H1 (cell line): ENCODE measurements around the gene PCNX4. TPM values are rescaled to one million over a fixed set of nuclear protein-coding genes. Genes with fewer than 3 reads are reported as not detected.

Experiments used
- CTCF ChIA-PET: fragments of 300-600 bp; sonication (Branson Sonifier 250); formaldehyde crosslinking; loops from one replicate; lab custom pipeline; 2021; ENCODE audit not compliant: partially characterized antibody; lab: Charles Lee
- POLR2A ChIA-PET: fragments of 300-600 bp; sonication (Branson Sonifier 250); formaldehyde crosslinking; loops from one replicate; lab custom pipeline; 2021; ENCODE audit warnings: inconsistent platforms; ENCODE audit not compliant: partially characterized antibody; lab: Charles Lee
- DNase-seq, 2 experiments: peaks; one replicate each; pipeline versions ENCODE4 v3.0.0 to v3.0.0-alpha.2; 2010 to 2022; ENCODE audit warnings: low spot score in 2 of 2, low read depth in 1 of 2, mixed read lengths in 1 of 2
- FAIRE-seq: peaks from 2 replicates; lab custom pipeline; 2011; peaks lifted over from hg19 to GRCh38; lab: Jason Lieb, UNC
- H2AFZ ChIP-seq: 2 replicates; pipeline ENCODE4 v1.8.1; 2012; ENCODE audit warnings: low read length, inconsistent platforms
- H2AK5ac ChIP-seq: 2 replicates; pipeline ENCODE4 v1.6.1; 2013; ENCODE audit warnings: low read depth, low read length
- H2BK120ac ChIP-seq: replicated peaks from 2 replicates; pipeline ENCODE3; 2013; ENCODE audit warnings: low read depth, low read length, inconsistent platforms
- H2BK12ac ChIP-seq: 2 replicates; pipeline ENCODE4 v1.6.1; 2013; ENCODE audit warnings: low read depth, low read length
- H2BK15ac ChIP-seq: 2 replicates; pipeline ENCODE4 v1.6.1; 2013; ENCODE audit warnings: low read length
- H2BK20ac ChIP-seq: 2 replicates; pipeline ENCODE4 v1.6.1; 2013; ENCODE audit warnings: low read length
- H2BK5ac ChIP-seq: 2 replicates; pipeline ENCODE4 v1.6.1; 2013; ENCODE audit warnings: low read depth, low read length
- H3K14ac ChIP-seq: 2 replicates; pipeline ENCODE4 v1.6.1; 2013; ENCODE audit warnings: inconsistent platforms; ENCODE audit not compliant: insufficient read length
- H3K18ac ChIP-seq: 2 replicates; pipeline ENCODE4 v1.6.1; 2013; ENCODE audit warnings: low read length; ENCODE audit errors: extremely low read depth
- H3K23ac ChIP-seq: 2 replicates; pipeline ENCODE4 v1.6.1; 2013; ENCODE audit warnings: inconsistent platforms; ENCODE audit not compliant: insufficient read length
- H3K23me2 ChIP-seq: 2 replicates; pipeline ENCODE4 v1.6.1; 2013; ENCODE audit warnings: low read depth, low read length
- H3K27ac ChIP-seq: 2 replicates; pipeline ENCODE4 v1.6.1; 2011; ENCODE audit warnings: low read depth, low read length, inconsistent platforms
- H3K27me3 ChIP-seq, 4 experiments: replicated peaks in 1 of 4; 1 replicate in 1 of 4; 2 replicates in 3 of 4; pipeline versions ENCODE4 v1.6.1 to v1.8.1; 2011 to 2013; ENCODE audit warnings: low read length in 3 of 4, mild to moderate bottlenecking in 3 of 4, inconsistent platforms in 2 of 4, mixed read lengths in 2 of 4, moderate library complexity in 1 of 4; ENCODE audit not compliant: control insufficient read depth in 3 of 4, insufficient read depth in 3 of 4; ENCODE audit errors: extremely low read depth in 1 of 4
- H3K36me3 ChIP-seq, 4 experiments: 2 replicates each; pipeline versions ENCODE4 v1.6.1 to v1.8.1; 2011 to 2013; ENCODE audit warnings: mild to moderate bottlenecking in 4 of 4, low read length in 3 of 4, moderate library complexity in 2 of 4, control low read depth in 1 of 4, inconsistent platforms in 1 of 4; ENCODE audit not compliant: insufficient read depth in 4 of 4, control insufficient read depth in 2 of 4
- H3K4ac ChIP-seq: replicated peaks from 2 replicates; pipeline ENCODE3; 2013; ENCODE audit warnings: low read length, low read depth, mixed read lengths, inconsistent platforms; ENCODE audit not compliant: insufficient read length
- H3K4me1 ChIP-seq, 4 experiments: replicated peaks in 1 of 4; 1 replicate in 1 of 4; 2 replicates in 3 of 4; pipeline versions ENCODE4 v1.6.1 to v1.8.1; 2011 to 2013; ENCODE audit warnings: low read length in 3 of 4, inconsistent platforms in 2 of 4, mixed read lengths in 1 of 4; ENCODE audit not compliant: insufficient read depth in 4 of 4, control insufficient read depth in 3 of 4
- H3K4me2 ChIP-seq, 2 experiments: 2 replicates each; pipeline versions ENCODE4 v1.6.1 to v1.8.1; 2011 to 2013; ENCODE audit warnings: low read depth in 2 of 2, low read length in 2 of 2, control low read depth in 1 of 2, inconsistent platforms in 1 of 2, mild to moderate bottlenecking in 1 of 2; ENCODE audit not compliant: insufficient read depth in 1 of 2
- H3K4me3 ChIP-seq, 4 experiments: fragments of 200-600, 300-600 bp in 1 of 4; sonication (generic), shearing (Covaris generic), sonication (Bioruptor Twin) in 1 of 4; 2 replicates each; pipeline versions ENCODE4 v1.5.1 to v1.8.1; 2011 to 2016; ENCODE audit warnings: low read length in 4 of 4, low read depth in 3 of 4, control low read depth in 2 of 4, inconsistent platforms in 2 of 4, mild to moderate bottlenecking in 2 of 4, mixed read lengths in 1 of 4, moderate library complexity in 1 of 4; ENCODE audit not compliant: insufficient read depth in 2 of 4; ENCODE audit errors: extremely low read depth in 1 of 4
- H3K56ac ChIP-seq: replicated peaks from 2 replicates; pipeline ENCODE3; 2013; ENCODE audit warnings: low read depth, mild to moderate bottlenecking, mixed read lengths, low read length, inconsistent platforms; ENCODE audit not compliant: insufficient read length
- H3K79me1 ChIP-seq: 2 replicates; pipeline ENCODE4 v1.6.1; 2013; ENCODE audit warnings: low read depth, low read length, control low read depth
- H3K79me2 ChIP-seq, 2 experiments: 2 replicates each; pipeline versions ENCODE4 v1.6.1 to v1.8.1; 2012 to 2013; ENCODE audit warnings: low read length in 2 of 2, mild to moderate bottlenecking in 2 of 2, inconsistent platforms in 1 of 2; ENCODE audit not compliant: insufficient read depth in 2 of 2, control insufficient read depth in 1 of 2
- H3K9ac ChIP-seq, 4 experiments: replicated peaks in 1 of 4; 1 replicate in 1 of 4; 2 replicates in 3 of 4; pipeline versions ENCODE4 v1.6.1 to v1.8.1; 2011 to 2013; ENCODE audit warnings: low read depth in 3 of 4, low read length in 3 of 4, control low read depth in 2 of 4, mild to moderate bottlenecking in 2 of 4, moderate library complexity in 2 of 4, inconsistent platforms in 1 of 4; ENCODE audit errors: extremely low read depth in 1 of 4
- H3K9me3 ChIP-seq, 2 experiments: 2 replicates each; pipeline versions ENCODE4 v1.6.1 to v1.8.1; 2012 to 2013; ENCODE audit warnings: mild to moderate bottlenecking in 2 of 2, moderate library complexity in 2 of 2, control low read depth in 1 of 2, inconsistent platforms in 1 of 2, low read depth in 1 of 2, low read length in 1 of 2, mixed read lengths in 1 of 2; ENCODE audit not compliant: insufficient read depth in 2 of 2
- H4K20me1 ChIP-seq, 2 experiments: replicated peaks in 1 of 2; 2 replicates each; pipeline versions ENCODE3 to v1.8.1; 2011 to 2013; ENCODE audit warnings: inconsistent platforms in 2 of 2, low read length in 2 of 2, mild to moderate bottlenecking in 1 of 2; ENCODE audit not compliant: insufficient read depth in 2 of 2, control insufficient read depth in 1 of 2
- H4K5ac ChIP-seq: 2 replicates; pipeline ENCODE4 v1.6.1; 2013; ENCODE audit warnings: low read length, low read depth, mixed read lengths, inconsistent platforms; ENCODE audit not compliant: insufficient read length
- H4K8ac ChIP-seq: 2 replicates; pipeline ENCODE4 v1.8.0; 2013; ENCODE audit warnings: mild to moderate bottlenecking, moderate library complexity, low read length, inconsistent platforms; ENCODE audit not compliant: insufficient read depth; ENCODE audit errors: extremely low read depth
- H4K91ac ChIP-seq: replicated peaks from 2 replicates; pipeline ENCODE3; 2013; ENCODE audit warnings: low read length, mixed read lengths, inconsistent platforms; ENCODE audit not compliant: insufficient read length
- TAF7 ChIP-seq: optimal IDR thresholded peaks from 2 replicates; pipeline ENCODE3; 2011; ENCODE audit warnings: low read depth, mild to moderate bottlenecking, inconsistent platforms, low read length, moderate library complexity, borderline replicate concordance
- WGBS, 2 experiments: shearing (Covaris generic) in 1 of 2; methylation state at CpG; one replicate each; pipeline versions ENCODE4 v1.1.6 to v1.1.7; 2013 to 2015; ENCODE audit warnings: low lambda C conversion rate in 2 of 2, mixed read lengths in 2 of 2, inconsistent platforms in 1 of 2, low coverage in 1 of 2, missing lambda C conversion rate in 1 of 2; ENCODE audit not compliant: insufficient replicate concordance in 2 of 2, insufficient coverage in 1 of 2, insufficient read length in 1 of 2; ENCODE audit errors: extremely low coverage in 1 of 2, missing lambda C conversion rate in 1 of 2; 5-methylcytosine and 5-hydroxymethylcytosine counted together
- polyA plus RNA-seq, 7 experiments: library from polyadenylated mRNA; depleted of rRNA in 3 of 7; stranded (reverse) in 5 of 7; unstranded in 2 of 7; fragments of >200 nt in 5 of 7; fragments of 200-250 nt in 2 of 7; gene quantifications; 1 replicate in 5 of 7; 2 replicates in 1 of 7; 4 replicates in 1 of 7; pipeline versions ENCODE4 v1.2.1 to v1.2.3, GENCODE V29; 2011 to 2013; ENCODE audit warnings: missing spikeins in 2 of 7, mixed read lengths in 2 of 7
- total RNA-seq: library from RNA; stranded (reverse); fragmentation: NEBNext Ultra II Directional; extraction: Animal tissue kit (Norgen Biotek cat#: 25700); gene quantifications from 2 replicates; pipeline ENCODE4 v1.2.1, GENCODE V29; 2021

PCNX4 gene
- total and polyA plus RNA-seq, 2 of the 8 experiments (the other 6 are each of a cell fraction or from before 2014, with no cell fraction given), result 28.4 to 35.5 TPM

DNA sequence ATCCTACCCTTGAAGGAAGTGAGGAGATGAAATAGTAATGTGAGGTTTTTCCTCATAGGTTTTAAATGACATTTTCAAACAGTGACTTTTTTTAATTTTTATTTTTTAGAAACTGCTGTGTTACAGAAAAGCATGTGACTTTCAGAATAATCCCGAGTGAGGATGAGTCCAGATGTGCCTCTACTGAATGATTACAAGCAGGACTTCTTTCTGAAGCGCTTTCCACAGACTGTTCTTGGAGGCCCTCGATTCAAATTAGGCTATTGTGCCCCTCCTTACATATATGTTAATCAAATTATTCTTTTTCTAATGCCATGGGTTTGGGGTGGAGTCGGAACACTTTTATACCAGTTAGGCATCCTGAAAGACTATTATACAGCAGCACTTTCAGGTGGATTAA is 15.8 kb downstream of the PCNX4 start:
- TF ChIP-seq TAF7, result no peak
- POLR2A ChIA-PET, result no interaction called here
- Histone ChIP-seq H3K4ac (no peak overlapping the region), H4K8ac (no peak overlapping the region), H3K18ac (no peak overlapping the region), H3K56ac (no peak overlapping the region), H3K4me2 (no peak overlapping the region), H4K20me1 (peaks cover 3 to 7% of the 10 kb centered on the region in 2 experiments), H3K79me1 (no peaks in the 10 kb centered on the region; the same call in 1 of the 2 replicates), H3K23me2 (no peaks in the 10 kb centered on the region), H3K4me1 (no peaks in the 10 kb centered on the region), H3K4me3 (no peak overlapping the region), H3K27me3 (no peaks in the 10 kb centered on the region), H3K9ac (no peak overlapping the region), H4K91ac (no peak overlapping the region), H2BK20ac (no peak overlapping the region), H2AFZ (no peak overlapping the region), H2BK5ac (no peak overlapping the region), H2BK15ac (no peak overlapping the region), H3K27ac (no peak overlapping the region), H2BK12ac (no peak overlapping the region), H3K36me3 (peaks cover 0 to 13% (median 0%) of the 10 kb centered on the region in 4 experiments; a peak in 3 of 8 replicates), H4K5ac (no peak overlapping the region), H3K9me3 (no peaks in the 10 kb centered on the region), H3K23ac (no peak overlapping the region), H2AK5ac (no peak overlapping the region), H2BK120ac (no peak overlapping the region), H3K79me2 (peaks cover 0 to 62% of the 10 kb centered on the region in 2 experiments; a peak in 3 of 4 replicates), H3K14ac (no peak overlapping the region)
- no peak for FAIRE-seq
- 91% methylated on average over 4 of the region's 4 CpGs; no CpG with 5 or more reads in 1 of the 2 experiments for WGBS, 2 experiments
- DNase-seq, result no peak
- CTCF ChIA-PET, result interaction anchor here (1.4 kb wide), 1 partner anchor 12 kb away, joined by 3 read pairs; no protein-coding TSS in a partner anchor
